Body of pancreas (tissue), 4 donors: Measurements from ENCODE around the gene CPXM1. TPM values are rescaled to one million over a fixed set of nuclear protein-coding genes. Genes with fewer than 3 reads are reported as not detected.

Source experiments
- ATAC-seq: fragments of 150-250 bp; one replicate; pipeline ENCODE4 v1.9.1; 2016
- DNase-seq, 4 donors: peaks; one replicate each; pipeline ENCODE4 v3.0.0-alpha.2; 2019
- H3K27ac ChIP-seq, 4 donors: fragments of 200-600 bp; sonication (generic); 1 replicate in 3 of 4; 2 replicates in 1 of 4; pipeline versions ENCODE4 v1.5.1 to v1.6.1; 2016 to 2019; ENCODE audit warnings: mild to moderate bottlenecking in 1 of 4, mixed read lengths in 1 of 4, moderate library complexity in 1 of 4
- H3K27me3 ChIP-seq, 2 donors: fragments of 200-600 bp; sonication (generic); one replicate each; pipeline ENCODE4 v1.6.0; 2016; ENCODE audit warnings: mild to moderate bottlenecking in 1 of 2
- H3K36me3 ChIP-seq, 2 donors: fragments of 200-600 bp; sonication (generic); replicated peaks in 1 of 2; 2 replicates each; pipeline ENCODE4 v1.5.1; 2016; ENCODE audit warnings: low read depth in 2 of 2; ENCODE audit not compliant: insufficient read depth in 1 of 2
- H3K4me1 ChIP-seq: fragments of 200-600 bp; sonication (generic); one replicate; pipeline ENCODE4 v1.6.0; 2016
- H3K4me3 ChIP-seq, 2 donors: fragments of 200-600 bp; sonication (generic); 1 replicate in 1 of 2; 2 replicates in 1 of 2; pipeline ENCODE4 v1.5.1; 2016 to 2019
- H3K9me3 ChIP-seq, 3 donors: fragments of 200-600 bp; sonication (generic); 1 replicate in 2 of 3; 2 replicates in 1 of 3; pipeline ENCODE4 v1.5.1; 2016
- POLR2A ChIP-seq, 3 donors: fragments of 450-650 bp; IDR thresholded peaks; one replicate each; pipeline ENCODE4 v1.6.1; 2016; ENCODE audit warnings: antibody characterized with exemption in 3 of 3, mild to moderate bottlenecking in 2 of 3
- WGBS, 2 donors: methylation state at CpG; one replicate each; pipeline ENCODE4 v1.1.5; 2017; 5-methylcytosine and 5-hydroxymethylcytosine counted together
- intact Hi-C: fragments of 100-400 bp; cut with DNase I; formaldehyde crosslinking; loops from one replicate; pipeline ENCODE4 v1.15.1; 2023
- total RNA-seq, 2 donors: library from RNA; depleted of rRNA; stranded (reverse); fragments of >200 nt; gene quantifications; one replicate each; pipeline ENCODE4 v1.1.0, GENCODE V29; 2016
- TF ChIP-seq, protein P1 (sequence below), 7 experiments: fragments of 450-650 bp in 4 of 7; fragments of 200-600 bp in 3 of 7; sonication (generic) in 3 of 7; IDR thresholded peaks; one replicate each; pipeline ENCODE4 v1.5.1; 2016 to 2019; ENCODE audit warnings: antibody characterized with exemption in 7 of 7

The CPXM1 gene
- total RNA-seq, 2 donors from 2014 or later: 2.3 to 4.9 TPM

DNA sequence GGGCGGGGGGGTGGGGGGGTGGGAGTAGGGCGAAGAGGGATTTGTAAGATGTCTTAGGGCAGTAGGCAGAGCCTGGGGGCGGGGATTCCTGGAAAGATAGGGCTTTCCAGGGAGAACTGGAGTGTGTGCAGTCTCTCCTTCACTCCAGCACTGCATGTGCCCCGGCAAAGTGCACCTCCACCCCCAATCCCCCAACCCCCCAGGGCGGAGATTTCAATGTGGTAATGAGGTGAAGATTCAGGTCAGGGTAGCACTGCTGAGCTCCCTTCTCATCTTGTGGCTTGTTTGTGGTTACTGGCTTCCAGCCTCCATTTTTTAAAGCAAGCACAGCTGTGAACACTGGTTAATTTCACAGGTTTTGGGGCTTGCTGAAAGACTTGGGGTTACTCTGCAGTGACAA is 21.6 kb upstream of the CPXM1 start:
- H3K9me3 ChIP-seq: no peaks in the 10 kb centered on the region
- H3K4me3 ChIP-seq: no peak overlapping the region
- intact Hi-C loops: no loop called here
- DNase-seq (no peak), ATAC-seq (no peak)
- H3K4me1 ChIP-seq: peaks cover 4% of the 10 kb centered on the region
- H3K27me3 ChIP-seq: peaks cover 0 to 10% of the 10 kb centered on the region in 2 donors
- H3K36me3 ChIP-seq: no peaks in the 10 kb centered on the region
- H3K27ac ChIP-seq: no peak overlapping the region
- TF ChIP-seq, protein P1, sequence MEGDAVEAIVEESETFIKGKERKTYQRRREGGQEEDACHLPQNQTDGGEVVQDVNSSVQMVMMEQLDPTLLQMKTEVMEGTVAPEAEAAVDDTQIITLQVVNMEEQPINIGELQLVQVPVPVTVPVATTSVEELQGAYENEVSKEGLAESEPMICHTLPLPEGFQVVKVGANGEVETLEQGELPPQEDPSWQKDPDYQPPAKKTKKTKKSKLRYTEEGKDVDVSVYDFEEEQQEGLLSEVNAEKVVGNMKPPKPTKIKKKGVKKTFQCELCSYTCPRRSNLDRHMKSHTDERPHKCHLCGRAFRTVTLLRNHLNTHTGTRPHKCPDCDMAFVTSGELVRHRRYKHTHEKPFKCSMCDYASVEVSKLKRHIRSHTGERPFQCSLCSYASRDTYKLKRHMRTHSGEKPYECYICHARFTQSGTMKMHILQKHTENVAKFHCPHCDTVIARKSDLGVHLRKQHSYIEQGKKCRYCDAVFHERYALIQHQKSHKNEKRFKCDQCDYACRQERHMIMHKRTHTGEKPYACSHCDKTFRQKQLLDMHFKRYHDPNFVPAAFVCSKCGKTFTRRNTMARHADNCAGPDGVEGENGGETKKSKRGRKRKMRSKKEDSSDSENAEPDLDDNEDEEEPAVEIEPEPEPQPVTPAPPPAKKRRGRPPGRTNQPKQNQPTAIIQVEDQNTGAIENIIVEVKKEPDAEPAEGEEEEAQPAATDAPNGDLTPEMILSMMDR (IDR thresholded peaks at IDR 0.05): no peak
- TF ChIP-seq POLR2A (IDR thresholded peaks at IDR 0.05): no peak
- 15 to 19% methylated on average over 3 to 5 of the region's 5 CpGs for WGBS, 2 donors

DNA sequence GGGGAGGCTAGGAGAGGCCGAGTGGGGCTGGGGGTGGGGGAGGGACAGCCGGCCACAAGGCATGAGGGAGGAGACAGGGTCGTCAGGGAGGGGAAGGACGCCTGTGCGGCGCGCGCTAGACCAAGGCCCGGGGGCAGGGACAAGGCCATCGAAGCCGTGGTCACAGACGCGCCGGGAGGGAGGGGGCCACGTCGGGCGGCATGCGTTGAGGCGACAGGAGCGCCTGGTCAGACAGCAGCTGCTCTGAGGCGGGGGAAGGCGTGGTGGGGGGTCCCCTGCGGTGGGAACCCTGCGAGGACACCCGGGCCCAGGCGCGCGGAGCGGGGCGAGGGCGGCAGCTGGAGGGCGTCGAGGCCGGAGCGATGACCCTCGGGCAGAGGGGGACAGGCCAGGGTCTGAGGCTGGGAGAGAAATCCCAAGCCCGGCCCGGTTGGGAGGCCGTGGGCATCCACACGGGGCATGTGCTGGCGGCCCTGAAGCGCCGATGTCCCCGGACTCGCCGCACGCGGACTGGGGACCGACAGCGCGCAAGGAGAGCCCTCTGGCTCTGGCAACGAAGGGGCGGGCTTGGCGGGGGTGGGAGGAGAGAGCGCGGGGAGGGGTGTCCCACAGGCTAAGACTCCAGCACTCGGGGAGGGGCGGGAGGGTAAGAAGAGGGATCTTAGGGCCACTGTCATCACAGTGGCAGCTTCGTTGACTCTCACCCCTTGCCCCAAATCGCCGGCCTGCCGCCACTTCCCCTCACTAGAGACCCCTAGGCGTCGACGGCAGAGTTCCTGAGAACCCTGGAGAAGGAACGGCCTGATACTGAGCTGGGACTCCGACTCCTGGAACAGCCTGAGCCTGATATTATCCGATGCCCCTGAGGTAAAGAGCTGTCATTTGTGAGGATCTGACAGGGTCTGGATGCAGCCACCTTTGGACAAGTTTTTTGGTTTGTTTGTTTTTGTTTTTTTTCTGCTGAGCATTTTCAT is 20.8 kb upstream of the CPXM1 start:
- H3K27me3 ChIP-seq: peaks cover 0 to 10% of the 10 kb centered on the region in 2 donors
- WGBS, 2 donors: 5 to 7% methylated on average over 14 to 64 of the region's 68 CpGs
- intact Hi-C loops: no loop called here
- DNase-seq (no peak), ATAC-seq (no peak)
- no peaks in the 10 kb centered on the region for H3K36me3 ChIP-seq
- H3K4me1 ChIP-seq: peaks cover 4% of the 10 kb centered on the region
- no peak overlapping the region for H3K4me3 ChIP-seq
- TF ChIP-seq, protein P1 (IDR thresholded peaks at IDR 0.05): no peak
- TF ChIP-seq POLR2A (IDR thresholded peaks at IDR 0.05): no peak
- H3K9me3 ChIP-seq: no peaks in the 10 kb centered on the region
- no peak overlapping the region for H3K27ac ChIP-seq

DNA sequence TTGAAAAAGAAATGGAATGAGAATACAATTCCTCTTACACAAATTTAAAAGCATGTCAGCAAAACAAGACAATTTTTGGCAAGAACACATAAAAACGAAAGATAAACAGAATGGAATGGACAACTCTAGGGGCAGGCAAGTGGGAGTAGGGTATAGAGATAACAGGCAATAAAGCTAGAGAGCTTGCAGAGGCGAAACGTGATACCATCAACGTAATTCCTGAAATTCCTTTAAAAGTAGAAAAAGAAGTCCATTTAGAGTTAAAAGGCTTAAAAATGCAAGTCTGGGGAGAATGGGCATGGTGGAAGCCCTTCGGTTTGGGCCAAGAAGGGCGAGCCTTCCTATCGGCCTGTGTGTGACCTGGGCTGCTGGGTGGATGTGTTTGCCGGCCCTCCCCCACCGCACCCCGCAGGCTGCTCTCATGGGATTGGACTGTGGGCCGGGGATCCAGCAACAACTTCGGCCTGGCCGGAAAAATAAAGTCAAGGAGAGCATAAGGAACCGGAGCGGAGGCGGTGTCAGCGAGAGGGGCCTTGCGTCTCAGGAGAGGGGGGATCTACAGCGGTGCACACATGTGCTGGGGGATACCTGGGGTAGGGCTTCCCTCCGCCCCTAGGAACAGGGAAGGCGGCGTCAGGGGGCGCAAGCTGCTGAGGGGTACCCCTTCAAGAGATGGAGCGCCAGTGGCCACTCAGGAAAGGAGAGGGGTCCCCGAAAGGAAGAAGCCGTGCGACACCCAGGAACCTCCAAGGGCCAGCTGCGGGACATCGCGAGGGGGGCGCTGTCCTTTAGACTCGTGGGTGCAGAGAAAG is 19.9 kb upstream of the CPXM1 start:
- no peak overlapping the region for H3K4me3 ChIP-seq
- DNase-seq (no peak), ATAC-seq (no peak)
- intact Hi-C loops: no loop called here
- no peak overlapping the region for H3K27ac ChIP-seq
- 25 to 32% methylated on average over 24 to 32 of the region's 32 CpGs for WGBS, 2 donors
- H3K4me1 ChIP-seq: peaks cover 4% of the 10 kb centered on the region
- H3K9me3 ChIP-seq: no peaks in the 10 kb centered on the region
- TF ChIP-seq POLR2A (IDR thresholded peaks at IDR 0.05): no peak
- TF ChIP-seq, protein P1 (IDR thresholded peaks at IDR 0.05): no peak
- no peaks in the 10 kb centered on the region for H3K36me3 ChIP-seq
- H3K27me3 ChIP-seq: peaks cover 0 to 10% of the 10 kb centered on the region in 2 donors

DNA sequence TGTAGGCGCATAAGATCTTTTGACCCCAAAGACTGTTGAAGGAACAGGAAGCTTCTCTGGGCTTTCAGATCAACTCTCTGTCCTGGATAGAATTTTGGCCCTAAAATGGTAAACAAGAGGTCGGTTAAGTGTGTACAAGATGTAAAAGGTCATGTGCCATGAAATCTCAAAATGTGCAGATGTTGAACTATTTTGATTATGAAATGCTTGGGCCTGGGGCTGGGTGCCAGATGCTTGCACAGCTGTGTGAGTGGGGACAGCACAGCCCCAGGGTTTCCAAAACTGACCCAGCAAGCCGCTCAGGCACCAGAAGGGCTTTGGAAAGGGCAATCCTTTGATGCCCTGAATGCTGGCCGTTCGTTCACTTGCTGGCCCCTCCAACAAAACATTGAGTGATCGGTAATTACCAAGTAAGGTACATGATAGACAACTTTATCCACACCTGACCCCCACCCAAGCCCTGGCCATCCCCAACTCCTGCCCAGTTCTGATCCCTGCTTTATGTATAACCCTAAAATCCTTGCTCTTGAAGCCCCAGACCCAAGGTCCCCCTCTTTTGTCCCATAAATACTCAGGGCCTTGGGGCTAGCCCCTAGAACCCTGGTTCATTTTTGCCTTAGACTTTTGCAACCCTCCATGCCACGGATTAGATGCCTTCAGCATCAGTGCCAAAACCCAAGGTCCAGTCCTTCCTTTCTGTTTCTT is 17.6 kb upstream of the CPXM1 start:
- WGBS, 2 donors: 71 to 75% methylated on average over 6 to 7 of the region's 7 CpGs
- no peak for ATAC-seq
- Histone ChIP-seq H3K27me3 (peaks cover 0 to 10% of the 10 kb centered on the region in 2 donors), H3K36me3 (no peaks in the 10 kb centered on the region), H3K4me1 (peaks cover 4% of the 10 kb centered on the region), H3K4me3 (no peak overlapping the region), H3K9me3 (no peaks in the 10 kb centered on the region), H3K27ac (no peak overlapping the region)
- intact Hi-C loops: no loop called here
- peak in 2 of 4 donors; percentile 25 to 33 for DNase-seq
- TF ChIP-seq POLR2A (IDR thresholded peaks at IDR 0.05): no peak
- TF ChIP-seq, protein P1 (IDR thresholded peaks at IDR 0.05): no peak
